HUES64 (cell line): ENCODE measurements around the gene RELN.
"Not testable (repeated sequence)": the region's sequence is repeated elsewhere in the genome, so short reads cannot be mapped to it uniquely, and the experiment has no call there.

Source experiments
- H3K27ac ChIP-seq: 2 replicates; pipeline ENCODE4 v1.7.0; 2013; ENCODE audit warnings: low read depth, low read length, inconsistent platforms
- H3K27me3 ChIP-seq: 2 replicates; pipeline ENCODE4 v1.6.1; 2013; ENCODE audit warnings: mild to moderate bottlenecking, low read length; ENCODE audit not compliant: insufficient read depth
- H3K36me3 ChIP-seq: 2 replicates; pipeline ENCODE4 v1.6.1; 2013; ENCODE audit warnings: mild to moderate bottlenecking, low read length; ENCODE audit not compliant: insufficient read depth
- H3K4me1 ChIP-seq: 2 replicates; pipeline ENCODE4 v1.6.1; 2013; ENCODE audit warnings: mild to moderate bottlenecking, low read length, moderate library complexity; ENCODE audit not compliant: insufficient read depth
- H3K4me3 ChIP-seq: 2 replicates; pipeline ENCODE4 v1.5.1; 2013; ENCODE audit warnings: mild to moderate bottlenecking, low read length, moderate library complexity
- H3K9ac ChIP-seq: 2 replicates; pipeline ENCODE4 v1.6.1; 2013; ENCODE audit warnings: mild to moderate bottlenecking, low read depth, low read length
- H3K9me3 ChIP-seq: 2 replicates; pipeline ENCODE4 v1.6.1; 2013; ENCODE audit warnings: low read depth, low read length; ENCODE audit not compliant: insufficient read depth
- WGBS: fragments of 150-250, 120-280 bp; methylation state at CpG from one replicate; pipeline ENCODE4 v1.1.7; 2013; ENCODE audit warnings: missing lambda C conversion rate; 5-methylcytosine and 5-hydroxymethylcytosine counted together

Gene RELN

DNA sequence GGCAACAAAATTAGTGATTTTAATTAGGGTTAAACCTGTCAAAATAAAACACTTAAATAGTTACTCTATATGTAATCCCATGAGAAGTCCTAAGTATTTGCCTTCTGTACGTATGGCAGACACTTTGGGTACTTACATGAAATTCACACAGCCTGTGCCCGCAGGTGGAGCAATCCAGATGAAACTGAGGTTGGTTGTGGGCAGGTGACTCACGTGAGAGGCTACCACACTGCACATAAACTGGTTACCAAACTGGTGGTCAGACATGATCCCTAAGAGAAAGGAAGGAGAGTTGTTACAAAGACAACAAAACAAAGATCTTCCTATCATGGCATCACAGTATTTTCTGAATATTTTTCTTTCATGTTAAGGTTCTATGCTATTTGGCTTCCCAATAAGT lies 156.1 kb downstream of the RELN start:
- Histone ChIP-seq H3K9me3 (no peaks in the 10 kb centered on the region), H3K27ac (no peak overlapping the region), H3K9ac (no peak overlapping the region), H3K4me3 (no peak overlapping the region), H3K36me3 (no peaks in the 10 kb centered on the region), H3K4me1 (no peaks in the 10 kb centered on the region), H3K27me3 (no peaks in the 10 kb centered on the region)
- 91% methylated on average over 3 of the region's 3 CpGs for WGBS

DNA sequence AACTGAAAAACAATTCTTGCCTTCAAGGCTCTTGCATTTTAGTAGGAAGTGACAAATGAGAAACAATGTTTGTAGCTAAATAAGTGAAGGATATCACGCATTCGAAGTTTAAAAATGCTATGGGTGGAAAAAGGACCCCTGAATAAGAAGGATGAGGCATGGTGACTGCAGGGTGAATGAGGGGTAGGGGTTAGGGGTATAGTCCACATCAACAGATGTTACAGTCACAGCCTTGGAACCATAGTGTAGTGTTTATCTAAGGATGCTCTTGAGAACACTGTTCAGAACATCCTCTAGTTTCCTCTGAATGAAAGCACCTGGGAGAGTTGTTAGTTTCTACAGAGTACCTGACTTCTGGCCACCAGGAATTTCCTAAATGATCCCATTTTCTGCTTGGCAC lies 157.0 kb downstream of the RELN start:
- no peak overlapping the region for H3K4me3 ChIP-seq
- no peaks in the 10 kb centered on the region for H3K27me3 ChIP-seq
- no peak overlapping the region for H3K27ac ChIP-seq
- H3K9ac ChIP-seq = no peak overlapping the region
- no peaks in the 10 kb centered on the region for H3K36me3 ChIP-seq
- no peaks in the 10 kb centered on the region for H3K4me1 ChIP-seq
- H3K9me3 ChIP-seq = no peaks in the 10 kb centered on the region
- whole genome bisulfite sequencing = 87% methylated on average over 2 of the region's 2 CpGs

DNA sequence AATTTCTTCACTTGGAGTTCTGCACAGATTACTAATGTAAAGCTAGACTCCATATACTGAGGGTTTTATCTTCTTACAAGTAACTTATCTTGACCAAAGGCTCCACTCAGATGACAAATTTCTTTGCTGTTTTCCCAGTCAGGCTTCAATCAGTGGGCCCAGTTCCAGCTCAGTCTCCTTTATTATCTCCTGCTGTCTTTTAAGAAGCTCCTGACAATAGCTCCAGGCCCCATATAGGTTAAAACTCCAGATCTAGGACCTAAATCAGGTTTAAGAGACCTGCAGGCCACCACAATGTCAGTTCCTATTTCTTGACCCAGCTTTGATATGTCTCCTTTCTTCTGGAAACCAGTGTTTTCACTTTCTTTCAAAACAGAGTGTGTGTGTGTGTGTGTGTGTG lies 165.2 kb downstream of the RELN start:
- no peak overlapping the region for H3K9ac ChIP-seq
- H3K4me1 ChIP-seq = no peaks in the 10 kb centered on the region
- H3K27ac ChIP-seq = no peak overlapping the region
- H3K4me3 ChIP-seq = no peak overlapping the region
- 0 out of 2 replicates have a peak, but pooled peaks cover 6% of the 10 kb centered on the region for H3K9me3 ChIP-seq
- H3K36me3 ChIP-seq = no peaks in the 10 kb centered on the region
- H3K27me3 ChIP-seq = no peaks in the 10 kb centered on the region

DNA sequence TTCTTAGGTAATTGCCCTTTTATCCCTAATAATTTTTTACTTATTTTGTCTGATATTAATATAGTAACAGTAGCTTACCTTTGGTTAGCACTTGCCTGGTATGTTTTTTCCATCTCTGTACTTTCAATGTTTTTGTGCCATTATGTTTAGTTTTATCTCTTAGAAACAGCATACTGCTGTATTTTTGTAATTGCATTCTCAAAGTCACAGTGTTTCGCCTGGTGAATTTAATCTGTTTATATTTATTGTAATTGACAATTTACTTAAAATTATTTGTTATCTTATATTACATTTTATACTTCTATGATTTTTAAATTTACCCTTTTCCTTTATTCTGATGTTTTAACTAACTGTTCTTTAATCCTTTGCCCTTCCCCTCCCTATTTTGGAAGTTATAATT lies 166.4 kb downstream of the RELN start:
- H3K9me3 ChIP-seq = 0 out of 2 replicates have a peak, but pooled peaks cover 6% of the 10 kb centered on the region
- no peak overlapping the region for H3K4me3 ChIP-seq
- H3K36me3 ChIP-seq = no peaks in the 10 kb centered on the region
- no peak overlapping the region for H3K9ac ChIP-seq
- no CpG with 5 or more reads among the region's 1 CpG for WGBS
- H3K27me3 ChIP-seq = no peaks in the 10 kb centered on the region
- no peak overlapping the region for H3K27ac ChIP-seq
- H3K4me1 ChIP-seq = no peaks in the 10 kb centered on the region

DNA sequence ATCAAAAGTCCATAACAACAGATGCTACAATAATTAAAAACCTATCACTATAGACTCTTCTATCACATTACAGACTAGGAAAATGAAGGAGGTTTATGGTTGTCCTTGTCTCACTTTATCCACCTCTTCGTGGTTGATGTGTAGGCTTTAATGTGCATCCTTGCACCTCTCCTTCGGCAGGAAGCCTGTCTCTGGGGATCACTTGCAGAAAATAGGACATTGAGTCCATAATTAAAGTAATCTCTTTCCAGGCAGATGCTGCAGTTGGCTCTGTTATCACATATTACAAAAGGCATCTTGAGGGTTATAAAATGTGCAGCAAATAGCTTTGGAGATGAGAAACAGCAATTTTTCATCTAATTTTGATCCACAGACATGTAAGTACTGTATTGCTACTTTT lies 168.4 kb downstream of the RELN start:
- Histone ChIP-seq H3K9me3 (0 out of 2 replicates have a peak, but pooled peaks cover 6% of the 10 kb centered on the region), H3K9ac (no peak overlapping the region), H3K4me1 (no peaks in the 10 kb centered on the region), H3K27me3 (no peaks in the 10 kb centered on the region), H3K36me3 (no peaks in the 10 kb centered on the region), H3K4me3 (no peak overlapping the region), H3K27ac (no peak overlapping the region)
- WGBS = 96% methylated on average over 2 of the region's 2 CpGs

DNA sequence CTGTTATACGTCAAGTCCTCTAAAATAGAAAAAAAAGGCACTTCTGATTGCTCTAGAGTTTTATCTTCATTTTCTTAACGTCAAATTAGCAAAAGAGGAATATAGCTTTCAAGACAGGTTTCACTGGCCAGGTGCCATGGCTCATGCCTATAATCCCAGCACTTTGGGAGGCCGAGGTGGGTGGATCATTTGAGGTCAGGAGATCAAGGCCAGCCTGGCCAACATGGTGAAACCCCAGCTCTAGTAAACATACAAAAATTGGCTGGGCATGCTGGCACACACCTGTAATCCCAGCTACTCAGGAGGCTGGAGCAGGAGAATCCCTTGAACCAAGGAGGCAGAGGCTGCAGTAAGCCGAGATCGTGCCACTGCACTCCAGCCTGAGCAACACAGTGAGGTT lies 173.5 kb downstream of the RELN start:
- H3K4me3 ChIP-seq, H3K36me3 ChIP-seq, H3K27ac ChIP-seq, H3K4me1 ChIP-seq, H3K27me3 ChIP-seq, H3K9me3 ChIP-seq, H3K9ac ChIP-seq: not testable (repeated sequence)
- 95% methylated on average over 5 of the region's 5 CpGs for WGBS

DNA sequence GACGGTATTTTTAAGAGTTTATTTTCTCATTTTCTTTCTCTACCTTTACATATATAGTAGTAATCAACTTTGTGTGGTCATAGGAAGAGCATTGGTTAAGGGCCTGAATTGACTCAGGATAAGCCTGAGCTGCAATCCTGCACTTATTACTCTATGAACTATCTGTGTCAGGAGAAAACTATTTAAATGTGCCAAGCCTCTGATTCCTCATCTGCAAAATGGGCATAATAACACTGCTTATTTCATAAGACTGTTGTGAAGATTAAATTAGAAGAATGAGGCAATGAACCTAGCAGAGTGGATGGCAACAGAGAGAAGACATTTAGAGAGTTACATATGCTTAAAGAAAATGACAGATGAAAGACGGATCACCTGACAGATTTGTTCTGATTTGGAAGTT lies 175.5 kb downstream of the RELN start:
- 95% methylated on average over 1 of the region's 2 CpGs for WGBS

DNA sequence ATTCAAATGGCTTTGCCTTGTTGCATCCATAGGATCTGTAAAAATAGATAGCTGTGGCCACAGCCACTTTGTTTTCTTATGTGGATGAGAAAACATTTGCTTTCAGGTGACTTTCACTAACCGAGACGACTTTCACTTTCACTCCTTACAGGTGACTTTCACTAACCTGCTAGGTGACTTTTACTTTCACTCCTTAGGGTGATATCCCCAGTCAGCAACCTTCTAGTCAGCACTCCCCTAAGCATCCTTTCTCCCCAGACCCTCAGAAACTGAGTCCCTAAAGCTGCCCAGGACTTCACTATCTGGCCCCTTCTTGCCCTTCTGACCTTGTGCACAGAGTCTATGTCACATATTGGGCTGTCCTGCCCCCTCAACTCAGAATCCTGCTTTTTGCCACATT lies 177.5 kb downstream of the RELN start:
- Histone ChIP-seq H3K9me3 (no peaks in the 10 kb centered on the region), H3K36me3 (no peaks in the 10 kb centered on the region), H3K27ac (no peak overlapping the region), H3K4me3 (no peak overlapping the region), H3K4me1 (peaks cover 23% of the 10 kb centered on the region), H3K9ac (no peak overlapping the region), H3K27me3 (no peaks in the 10 kb centered on the region)
- WGBS = 87% methylated on average over 2 of the region's 2 CpGs

More for the DNA sequence above, 175.5 kb downstream of the RELN start:
- H3K9me3 ChIP-seq = no peaks in the 10 kb centered on the region
- H3K36me3 ChIP-seq = no peaks in the 10 kb centered on the region
- H3K4me1 ChIP-seq = peaks cover 18% of the 10 kb centered on the region
- no peak overlapping the region for H3K27ac ChIP-seq
- no peak overlapping the region for H3K9ac ChIP-seq
- no peak overlapping the region for H3K4me3 ChIP-seq
- H3K27me3 ChIP-seq = no peaks in the 10 kb centered on the region

DNA sequence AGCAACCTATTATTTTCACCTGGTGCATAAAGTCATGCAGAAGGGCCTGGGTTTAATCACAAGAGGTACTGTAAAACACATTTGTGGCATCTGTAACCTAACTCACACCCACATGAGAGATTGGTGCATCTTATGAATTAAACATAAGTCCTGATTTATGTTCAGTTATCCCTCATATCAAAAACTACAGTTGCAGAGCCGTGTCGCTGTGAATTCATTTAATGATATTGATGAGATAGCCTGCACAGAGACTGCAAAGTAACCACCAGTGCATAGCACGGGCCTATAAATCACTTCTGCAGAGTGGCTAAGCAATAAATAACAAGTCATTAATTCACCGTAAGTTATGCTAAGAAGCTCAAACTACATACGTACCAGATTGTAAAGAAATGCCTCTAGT lies 178.2 kb downstream of the RELN start:
- H3K36me3 ChIP-seq = no peaks in the 10 kb centered on the region
- H3K27ac ChIP-seq = no peak overlapping the region
- no peak overlapping the region for H3K4me3 ChIP-seq
- no peaks in the 10 kb centered on the region for H3K27me3 ChIP-seq
- H3K4me1 ChIP-seq = peaks cover 23% of the 10 kb centered on the region
- H3K9me3 ChIP-seq = no peaks in the 10 kb centered on the region
- H3K9ac ChIP-seq = no peak overlapping the region
- 85% methylated on average over 4 of the region's 5 CpGs for WGBS

DNA sequence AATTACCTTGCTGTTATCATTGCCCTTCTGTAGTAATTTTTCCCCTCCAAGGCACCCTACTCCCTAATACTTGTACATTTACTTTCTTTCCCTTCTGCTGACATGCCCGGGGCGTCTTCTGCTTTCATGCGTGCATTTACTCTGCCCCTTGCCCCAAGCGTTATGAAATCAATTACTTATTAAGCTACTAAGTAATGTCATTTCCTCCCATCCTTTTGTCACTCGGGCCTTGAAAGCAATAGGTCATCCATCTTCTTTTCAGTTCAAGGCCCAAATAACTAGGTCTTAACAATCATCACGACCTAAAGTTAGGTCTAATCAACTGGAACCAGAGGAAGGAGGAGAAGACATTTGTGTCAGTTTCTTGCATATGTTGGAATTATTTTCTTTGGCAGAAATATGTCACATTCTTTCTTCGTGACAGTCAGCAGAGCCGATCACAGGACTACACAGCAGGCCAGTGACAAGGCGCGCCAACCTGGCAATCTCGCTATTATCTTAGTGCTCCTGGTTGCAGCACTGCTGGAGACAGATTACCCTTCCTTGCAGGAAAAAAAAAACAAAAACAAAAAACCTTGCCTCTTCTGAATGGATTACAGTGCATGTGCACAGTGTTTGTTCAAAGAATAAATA lies 179.2 kb downstream of the RELN start:
- 77% methylated on average over 11 of the region's 11 CpGs for WGBS
- no peak overlapping the region for H3K9ac ChIP-seq
- no peaks in the 10 kb centered on the region for H3K27me3 ChIP-seq
- no peaks in the 10 kb centered on the region for H3K9me3 ChIP-seq
- H3K4me1 ChIP-seq = peaks cover 23% of the 10 kb centered on the region
- no peaks in the 10 kb centered on the region for H3K36me3 ChIP-seq
- H3K27ac ChIP-seq = no peak overlapping the region
- no peak overlapping the region for H3K4me3 ChIP-seq

DNA sequence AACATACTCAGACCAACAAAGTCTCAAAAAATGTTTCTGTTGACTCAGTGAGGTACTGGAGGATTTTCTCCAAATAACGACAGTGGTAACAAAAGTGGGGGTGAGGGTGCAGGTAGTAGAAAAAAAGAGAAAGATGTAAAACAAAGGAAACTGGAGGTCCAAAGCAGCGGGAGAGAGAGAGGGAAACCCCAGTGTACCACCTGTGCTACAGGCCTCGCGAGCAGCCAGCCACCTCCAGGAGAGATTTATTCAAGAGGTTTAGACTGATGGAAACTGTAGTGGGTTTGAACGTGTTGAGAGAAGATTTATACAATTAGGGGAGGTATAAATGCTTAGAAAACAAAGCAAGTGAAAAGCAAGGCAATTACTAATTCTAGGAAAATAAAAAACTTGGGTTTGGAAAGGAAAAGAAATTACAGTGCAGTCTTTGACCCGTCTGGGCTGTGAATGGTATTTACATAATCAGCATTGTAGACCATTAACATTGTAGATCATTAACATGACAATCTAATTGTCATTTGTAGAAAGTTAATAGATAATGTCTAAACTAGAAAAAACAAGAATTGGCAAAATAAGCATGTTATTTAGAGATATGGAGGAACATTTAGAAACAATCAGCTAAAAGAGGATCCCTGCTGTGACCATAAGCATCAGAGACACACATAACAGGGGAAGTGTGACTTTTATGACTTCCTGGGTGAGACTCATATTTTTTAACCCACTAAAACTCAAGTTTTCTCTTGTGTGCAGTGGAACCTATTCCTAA lies 180.0 kb downstream of the RELN start:
- Histone ChIP-seq H3K27ac (no peak overlapping the region), H3K4me1 (peaks cover 23% of the 10 kb centered on the region), H3K27me3 (no peaks in the 10 kb centered on the region), H3K4me3 (no peak overlapping the region), H3K36me3 (no peaks in the 10 kb centered on the region), H3K9ac (no peak overlapping the region), H3K9me3 (no peaks in the 10 kb centered on the region)
- WGBS = 63% methylated on average over 5 of the region's 6 CpGs
